A673 (cell line): ENCODE measurements around the gene CPLX4. TPM values are rescaled to one million over a fixed set of nuclear protein-coding genes. Genes with fewer than 3 reads are reported as not detected.

Experiments
- BruUV-seq: library from RNA; stranded (reverse); fragments of 400-500 nt; replicated peaks from 2 replicates; lab custom pipeline; 2021; lab: Mats Ljungman, UMichigan
- CTCF ChIA-PET: fragments of 300-600 bp; sonication (Branson Sonifier 250); formaldehyde crosslinking; loops from one replicate; lab custom pipeline; 2022; ENCODE audit warnings: antibody characterized with exemption; lab: Charles Lee
- POLR2A ChIA-PET: fragments of 300-600 bp; sonication (Branson Sonifier 250); formaldehyde crosslinking; loops from one replicate; lab custom pipeline; 2022; ENCODE audit warnings: antibody characterized with exemption; ENCODE audit not compliant: low non-redundant PET; lab: Charles Lee
- DNase-seq: peaks from one replicate; pipeline ENCODE4 v3.0.0-alpha.2; 2015; ENCODE audit warnings: low spot score
- H3K27ac ChIP-seq: fragments of 200-600 bp; sonication (generic); 2 replicates; pipeline ENCODE4 v1.5.1; 2016; ENCODE audit warnings: mixed run types, low read depth, mild to moderate bottlenecking, mixed read lengths, antibody characterized with exemption, low read length; ENCODE audit not compliant: poor library complexity, severe bottlenecking
- H3K27me3 ChIP-seq: fragments of 200-600 bp; sonication (generic); replicated peaks from 2 replicates; pipeline ENCODE4 v1.6.1; 2017; ENCODE audit warnings: mixed run types, low read depth, mild to moderate bottlenecking, mixed read lengths, antibody characterized with exemption, low read length; ENCODE audit not compliant: insufficient read depth, poor library complexity
- H3K36me3 ChIP-seq: fragments of 200-600 bp; sonication (generic); 2 replicates; pipeline ENCODE4 v1.6.1; 2016; ENCODE audit warnings: mixed run types, mild to moderate bottlenecking, mixed read lengths, antibody characterized with exemption, low read length; ENCODE audit not compliant: insufficient read depth, poor library complexity, severe bottlenecking
- H3K4me1 ChIP-seq: fragments of 200-600 bp; sonication (generic); 2 replicates; pipeline ENCODE4 v1.6.1; 2017; ENCODE audit warnings: mixed run types, mild to moderate bottlenecking, mixed read lengths, antibody characterized with exemption, low read length; ENCODE audit not compliant: insufficient read depth, poor library complexity, severe bottlenecking
- H3K4me3 ChIP-seq: fragments of 200-600 bp; sonication (generic); 2 replicates; pipeline ENCODE4 v1.5.1; 2016; ENCODE audit warnings: low read depth, mixed run types, mild to moderate bottlenecking, mixed read lengths, low read length; ENCODE audit not compliant: poor library complexity, severe bottlenecking
- H3K9me3 ChIP-seq: fragments of 200-600 bp; sonication (generic); 2 replicates; pipeline ENCODE4 v1.6.1; 2016; ENCODE audit warnings: mixed run types, low read depth, mild to moderate bottlenecking, mixed read lengths, antibody characterized with exemption, low read length; ENCODE audit not compliant: poor library complexity, severe bottlenecking
- CTCF ChIP-seq: fragments of 300-800, 200-600 bp; sonication (generic); conservative IDR thresholded peaks from 2 replicates; pipeline ENCODE4 v1.5.1; 2017; ENCODE audit warnings: low read depth, mild to moderate bottlenecking, antibody characterized with exemption, low read length, moderate library complexity, mixed read lengths
- EZH2 ChIP-seq: fragments of 200-600 bp; sonication (generic); IDR thresholded peaks from 2 replicates; pipeline ENCODE4 v1.6.1; 2017; ENCODE audit warnings: borderline replicate concordance, low read depth, mild to moderate bottlenecking, mixed read lengths, antibody characterized with exemption, low read length; ENCODE audit not compliant: poor library complexity, severe bottlenecking
- intact Hi-C: fragments of 100-400 bp; cut with micrococcal nuclease; formaldehyde crosslinking; loops from one replicate; pipeline ENCODE4 v1.10.0; 2022; ENCODE audit not compliant: unreplicated experiment
- total RNA-seq: library from RNA; stranded (reverse); gene quantifications from 2 replicates; pipeline ENCODE4 v1.2.3, GENCODE V29; 2021

CPLX4 gene
- total RNA-seq, 1 experiment from 2014 or later, result not detected

- DNase-seq, result no peak
- Histone ChIP-seq H3K9me3 (peaks cover 20% of the 10 kb centered on the region), H3K4me1 (no peaks in the 10 kb centered on the region), H3K4me3 (no peak overlapping the region), H3K36me3 (peaks cover 93% of the 10 kb centered on the region), H3K27ac (no peak overlapping the region), H3K27me3 (no peaks in the 10 kb centered on the region)
- TF ChIP-seq EZH2 (no peak), CTCF (no peak)
- intact Hi-C loops, result no loop called here
- BruUV-seq, result no TSS peak
- POLR2A ChIA-PET, result no interaction called here
- CTCF ChIA-PET, result no interaction called here
Observed at GRCh38 chr18:59345556-59345955, 27.1 kb upstream of the CPLX4 start.

GRCh38 chr18:59344996-59345395 is 26.5 kb upstream of the CPLX4 start:
- Histone ChIP-seq H3K9me3 (peaks cover 25% of the 10 kb centered on the region), H3K4me3 (no peak overlapping the region), H3K36me3 (peaks cover 99% of the 10 kb centered on the region), H3K4me1 (no peaks in the 10 kb centered on the region), H3K27ac (no peak overlapping the region), H3K27me3 (no peaks in the 10 kb centered on the region)
- no TSS peak for BruUV-seq
- intact Hi-C loops, result no loop called here
- no peak for TF ChIP-seq EZH2
- no peak for TF ChIP-seq CTCF
- ChIA-PET POLR2A (no interaction called here), CTCF (no interaction called here)
- no peak for DNase-seq

- no TSS peak for BruUV-seq
- CTCF ChIA-PET, result no interaction called here
- intact Hi-C loops, result no loop called here
Observed at GRCh38 chr18:59343926-59344325, 25.5 kb upstream of the CPLX4 start.

More at GRCh38 chr18:59343926-59344325, 25.5 kb upstream of the CPLX4 start:
- Histone ChIP-seq H3K36me3 (peaks cover 99% of the 10 kb centered on the region), H3K4me3 (no peak overlapping the region), H3K27me3 (no peaks in the 10 kb centered on the region), H3K9me3 (peaks cover 32% of the 10 kb centered on the region), H3K4me1 (no peaks in the 10 kb centered on the region), H3K27ac (no peak overlapping the region)
- POLR2A ChIA-PET, result no interaction called here
- DNase-seq, result no peak
- TF ChIP-seq EZH2, result no peak
- no peak for TF ChIP-seq CTCF
